Measurements from ENCODE around the gene NBEAL2.

The NBEAL2 gene

GRCh38 chr3:46988616-46989015, 9.2 kb downstream of the NBEAL2 start:
- DNase-seq: no peak

- no peak for DNase-seq
Observed at GRCh38 chr3:46989146-46989810, 9.8 kb downstream of the NBEAL2 start.

GRCh38 chr3:46990573-46991374, 11.3 kb downstream of the NBEAL2 start:
- DNase-seq: no peak

- no peak for DNase-seq
Observed at GRCh38 chr3:46991406-46992165, 12.1 kb downstream of the NBEAL2 start.

- DNase-seq: no peak
Observed at GRCh38 chr3:46992231-46992630, 12.8 kb downstream of the NBEAL2 start.

GRCh38 chr3:46993292-46993691, 13.8 kb downstream of the NBEAL2 start:
- DNase-seq: no peak

- DNase-seq: no peak
Observed at GRCh38 chr3:46993986-46994385, 14.5 kb downstream of the NBEAL2 start.

GRCh38 chr3:46994801-46995731, 15.6 kb downstream of the NBEAL2 start:
- no peak for DNase-seq

GRCh38 chr3:46995901-46996562, 16.6 kb downstream of the NBEAL2 start:
- no peak for DNase-seq

- no peak for DNase-seq
Observed at GRCh38 chr3:46996689-46997452, 17.4 kb downstream of the NBEAL2 start.

GRCh38 chr3:46997453-46998091, 18.1 kb downstream of the NBEAL2 start:
- DNase-seq: no peak

- no peak for DNase-seq
Observed at GRCh38 chr3:46998121-46998851, 18.8 kb downstream of the NBEAL2 start.

GRCh38 chr3:46998852-46999515, 19.5 kb downstream of the NBEAL2 start:
- no peak for DNase-seq

- DNase-seq: no peak
Observed at GRCh38 chr3:46999516-47000197, 20.2 kb downstream of the NBEAL2 start.

GRCh38 chr3:47000198-47000815, 20.8 kb downstream of the NBEAL2 start:
- no peak for DNase-seq

GRCh38 chr3:47000922-47001730, 21.7 kb downstream of the NBEAL2 start:
- DNase-seq: no peak

GRCh38 chr3:47001731-47002170, 22.3 kb downstream of the NBEAL2 start:
- no peak for DNase-seq
